Measurements from ENCODE around the gene CERT1.

CERT1 gene

GRCh38 chr5:75381456-75381855 lies 130.0 kb downstream of the CERT1 start:
- TF ChIP-seq REST (IDR thresholded peaks at IDR 0.05; ENCODE audit: insufficient read depth in 1 of 2, low read depth in 2 of 2, low read length in 2 of 2) (no peak), SIN3A (IDR thresholded peaks at IDR 0.05; ENCODE audit: borderline replicate concordance, insufficient read depth, low read length) (no peak), FOXP2 (optimal IDR thresholded peaks at IDR 0.05; ENCODE audit: borderline replicate concordance, extremely low read depth, extremely low read length, insufficient read depth) (no peak), POLR2AphosphoS5 (IDR thresholded peaks at IDR 0.05; ENCODE audit: low read depth, low read length) (no peak), TAF1 (IDR thresholded peaks at IDR 0.05; ENCODE audit: borderline replicate concordance, insufficient read depth, low read length) (no peak)

GRCh38 chr5:75380099-75380498 lies 131.3 kb downstream of the CERT1 start:
- TF ChIP-seq FOXP2 (optimal IDR thresholded peaks at IDR 0.05; ENCODE audit: borderline replicate concordance, extremely low read depth, extremely low read length, insufficient read depth) (no peak), REST (IDR thresholded peaks at IDR 0.05; ENCODE audit: insufficient read depth in 1 of 2, low read depth in 2 of 2, low read length in 2 of 2) (no peak), TAF1 (IDR thresholded peaks at IDR 0.05; ENCODE audit: borderline replicate concordance, insufficient read depth, low read length) (no peak), POLR2AphosphoS5 (IDR thresholded peaks at IDR 0.05; ENCODE audit: low read depth, low read length) (no peak), SIN3A (IDR thresholded peaks at IDR 0.05; ENCODE audit: borderline replicate concordance, insufficient read depth, low read length) (no peak)

DNA sequence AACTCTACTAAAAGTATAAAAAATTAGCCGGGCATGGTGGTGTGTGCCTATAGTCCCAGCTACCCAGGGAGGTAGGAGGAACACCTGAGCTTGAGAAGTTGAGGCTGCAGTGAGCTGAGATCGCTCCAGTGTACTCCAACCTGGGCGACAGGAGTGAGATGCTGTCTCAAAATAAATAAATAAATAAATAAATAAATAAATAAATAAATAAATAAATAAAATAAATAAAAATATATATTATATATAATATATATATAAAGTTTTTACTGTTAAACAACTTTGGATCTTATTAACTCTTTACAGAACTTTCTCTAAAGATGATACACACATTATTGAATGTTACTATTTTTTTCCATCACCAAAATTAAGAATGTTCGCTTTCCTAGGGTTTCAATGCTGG lies 136.0 kb downstream of the CERT1 start:
- no peak for TF ChIP-seq FOXP2 (optimal IDR thresholded peaks at IDR 0.05; ENCODE audit: borderline replicate concordance, extremely low read depth, extremely low read length, insufficient read depth)
- TF ChIP-seq TAF1 (IDR thresholded peaks at IDR 0.05; ENCODE audit: borderline replicate concordance, insufficient read depth, low read length), result no peak
- no peak for TF ChIP-seq REST (IDR thresholded peaks at IDR 0.05; ENCODE audit: insufficient read depth in 1 of 2, low read depth in 2 of 2, low read length in 2 of 2)
- TF ChIP-seq POLR2AphosphoS5 (IDR thresholded peaks at IDR 0.05; ENCODE audit: low read depth, low read length), result no peak
- TF ChIP-seq SIN3A (IDR thresholded peaks at IDR 0.05; ENCODE audit: borderline replicate concordance, insufficient read depth, low read length), result no peak

DNA sequence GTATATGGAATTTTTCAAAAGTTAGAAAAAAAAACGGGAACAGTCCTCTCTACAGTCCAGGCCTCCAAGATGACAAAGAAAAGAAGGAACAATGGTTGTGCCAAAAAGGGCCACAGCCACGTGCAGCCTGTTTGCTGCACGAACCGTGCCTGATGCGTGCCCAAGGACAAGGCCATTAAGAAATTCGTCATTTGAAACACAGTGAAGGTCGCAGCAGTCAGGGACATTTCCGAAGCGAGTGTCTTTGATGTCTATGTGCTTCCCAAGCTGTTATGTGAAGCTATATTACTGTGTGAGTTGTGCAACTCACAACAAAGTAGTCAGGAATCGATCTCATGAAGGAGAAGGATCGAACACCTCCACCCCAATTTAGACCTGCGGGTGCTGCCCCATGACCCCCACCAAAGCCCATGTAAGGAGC lies 137.0 kb downstream of the CERT1 start:
- no peak for TF ChIP-seq POLR2AphosphoS5 (IDR thresholded peaks at IDR 0.05; ENCODE audit: low read depth, low read length)
- TF ChIP-seq FOXP2 (optimal IDR thresholded peaks at IDR 0.05; ENCODE audit: borderline replicate concordance, extremely low read depth, extremely low read length, insufficient read depth), result no peak
- TF ChIP-seq TAF1 (IDR thresholded peaks at IDR 0.05; ENCODE audit: borderline replicate concordance, insufficient read depth, low read length), result no peak
- TF ChIP-seq REST (IDR thresholded peaks at IDR 0.05; ENCODE audit: insufficient read depth in 1 of 2, low read depth in 2 of 2, low read length in 2 of 2), result no peak
- no peak for TF ChIP-seq SIN3A (IDR thresholded peaks at IDR 0.05; ENCODE audit: borderline replicate concordance, insufficient read depth, low read length)

GRCh38 chr5:75373862-75374261 lies 137.6 kb downstream of the CERT1 start:
- TF ChIP-seq TAF1 (IDR thresholded peaks at IDR 0.05; ENCODE audit: borderline replicate concordance, insufficient read depth, low read length) (no peak), FOXP2 (optimal IDR thresholded peaks at IDR 0.05; ENCODE audit: borderline replicate concordance, extremely low read depth, extremely low read length, insufficient read depth) (no peak), SIN3A (IDR thresholded peaks at IDR 0.05; ENCODE audit: borderline replicate concordance, insufficient read depth, low read length) (no peak), REST (IDR thresholded peaks at IDR 0.05; ENCODE audit: insufficient read depth in 1 of 2, low read depth in 2 of 2, low read length in 2 of 2) (no peak), POLR2AphosphoS5 (IDR thresholded peaks at IDR 0.05; ENCODE audit: low read depth, low read length) (no peak)

All from PFSK-1 (cell line).